NCI-H1694 (cell line): Measurements from ENCODE around the gene SMIM20.
"Not testable (repeated sequence)": the region's sequence is repeated elsewhere in the genome, so short reads cannot be mapped to it uniquely, and the experiment has no call there.

ENCODE experiments used
- DNase-seq: peaks from one replicate; lab custom pipeline; 2025; lab: John Stamatoyannopoulos, UW

Gene SMIM20

GRCh38 chr4:25890571-25891485 lies 23.2 kb upstream of the SMIM20 start:
- no peak for DNase-seq

DNA sequence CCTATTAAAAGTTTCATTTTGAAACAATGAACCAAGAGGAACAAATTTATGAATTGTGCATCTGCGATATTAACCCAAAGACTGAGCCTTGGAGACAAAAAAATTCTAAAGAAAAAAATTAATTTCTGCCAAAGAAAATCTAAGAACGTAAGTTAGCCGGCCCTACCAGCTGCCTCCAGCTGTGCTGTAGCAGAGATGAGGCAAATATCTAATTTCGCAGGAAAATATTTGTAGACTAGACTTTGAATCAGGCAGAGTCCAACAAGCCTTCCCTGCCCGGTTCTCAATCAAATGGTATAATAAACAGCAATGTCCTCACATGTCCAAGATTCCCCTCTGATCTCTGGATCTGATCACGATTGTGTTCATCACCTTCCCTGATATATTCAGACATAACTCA lies 21.2 kb upstream of the SMIM20 start:
- no peak for DNase-seq

- DNase-seq: no peak
These were observed 17.1 kb upstream of the SMIM20 start for GRCh38 chr4:25896776-25897539.

- no peak for DNase-seq
These were observed 13.7 kb upstream of the SMIM20 start for GRCh38 chr4:25900310-25900709.

- DNase-seq: no peak
These were observed 13.0 kb upstream of the SMIM20 start for GRCh38 chr4:25901030-25901430.

GRCh38 chr4:25903900-25904747 lies 9.9 kb upstream of the SMIM20 start:
- no peak for DNase-seq

- DNase-seq: no peak
These were observed 9.3 kb upstream of the SMIM20 start for GRCh38 chr4:25904748-25905082.

- DNase-seq: no peak
These were observed 8.6 kb upstream of the SMIM20 start for GRCh38 chr4:25905371-25905770.

- DNase-seq: not testable (repeated sequence)
These were observed 7.9 kb upstream of the SMIM20 start for GRCh38 chr4:25906113-25906512.

DNA sequence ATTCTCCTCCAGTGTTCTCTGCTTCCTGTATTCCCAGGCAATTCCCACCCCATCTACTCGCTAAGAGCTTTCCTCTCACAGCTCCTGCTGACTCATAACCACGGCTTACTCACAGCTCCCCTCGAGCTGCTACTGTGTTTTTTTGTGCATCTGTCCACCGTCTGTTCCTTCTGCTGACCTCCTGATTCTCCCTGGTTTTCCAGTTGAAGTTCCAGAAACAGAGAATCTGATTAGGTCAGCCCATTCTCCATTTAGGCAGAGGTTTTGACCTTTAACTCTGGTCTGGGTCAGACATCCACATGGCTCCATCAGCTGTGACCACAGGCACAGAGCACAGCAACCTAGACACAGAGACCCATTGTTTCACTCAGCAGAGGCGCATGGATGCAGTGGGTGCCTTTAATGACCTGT lies 5.5 kb upstream of the SMIM20 start:
- no peak for DNase-seq

DNA sequence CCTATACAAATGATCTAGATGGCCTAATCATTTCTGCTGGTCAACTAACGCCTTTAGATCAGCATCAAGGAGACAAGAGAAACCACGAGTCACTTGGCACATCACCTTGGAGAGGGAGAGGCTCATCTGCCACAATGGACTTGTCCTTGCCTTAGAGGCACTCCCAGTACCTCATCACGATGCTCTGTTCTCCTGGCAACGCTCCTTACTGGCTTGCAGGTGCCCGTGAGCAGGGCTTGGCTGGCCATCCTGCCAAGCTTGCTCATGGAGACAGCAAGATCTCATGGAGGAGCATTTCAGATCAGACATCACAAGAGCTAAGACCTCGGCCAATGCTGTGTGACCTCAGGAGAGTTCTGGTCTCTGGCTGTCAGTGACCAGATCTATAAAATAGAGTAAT lies 2.7 kb upstream of the SMIM20 start:
- DNase-seq: no peak

DNA sequence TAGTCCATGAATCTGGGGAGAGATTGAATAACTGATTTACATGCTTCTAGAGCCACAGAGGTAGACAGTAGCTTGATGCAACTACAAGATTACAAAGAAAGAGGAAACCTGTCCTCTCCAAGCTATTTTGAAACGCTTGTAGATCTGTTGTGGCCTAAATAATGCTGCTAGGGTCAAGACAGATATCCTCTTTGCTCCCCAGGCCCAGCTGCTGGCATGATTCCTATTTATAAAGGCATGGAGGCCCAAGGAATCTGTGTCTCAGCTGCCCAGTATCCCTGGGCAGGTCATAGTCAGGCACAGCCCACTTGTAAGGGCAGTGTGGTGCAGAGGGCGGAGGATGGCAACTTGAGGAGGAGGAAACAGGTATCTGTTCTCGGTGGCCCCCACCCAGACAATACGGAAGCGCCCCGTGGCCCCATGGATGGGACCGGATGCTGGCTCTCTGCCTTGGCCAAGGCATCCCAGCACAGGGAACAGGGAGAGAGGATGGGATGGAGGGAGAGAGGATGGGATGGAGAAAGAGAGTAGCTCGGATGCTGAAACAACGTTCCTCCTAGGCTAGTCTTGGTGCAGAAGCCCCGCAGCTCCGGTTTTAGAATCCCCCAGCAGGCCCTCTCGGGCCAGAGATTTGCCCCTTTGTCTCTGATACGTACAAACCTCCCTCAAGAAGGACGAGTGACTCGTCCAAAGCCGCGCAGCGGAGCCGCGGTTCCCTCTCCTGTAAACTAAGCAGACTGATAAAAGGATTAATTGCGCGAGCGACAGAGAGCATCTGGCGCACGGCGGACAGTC lies 767 bp upstream of the SMIM20 start:
- no peak for DNase-seq

GRCh38 chr4:25914670-25915352 lies 791 bp downstream of the SMIM20 start:
- no peak for DNase-seq

GRCh38 chr4:25915353-25915705 lies 1.3 kb downstream of the SMIM20 start:
- no peak for DNase-seq

DNA sequence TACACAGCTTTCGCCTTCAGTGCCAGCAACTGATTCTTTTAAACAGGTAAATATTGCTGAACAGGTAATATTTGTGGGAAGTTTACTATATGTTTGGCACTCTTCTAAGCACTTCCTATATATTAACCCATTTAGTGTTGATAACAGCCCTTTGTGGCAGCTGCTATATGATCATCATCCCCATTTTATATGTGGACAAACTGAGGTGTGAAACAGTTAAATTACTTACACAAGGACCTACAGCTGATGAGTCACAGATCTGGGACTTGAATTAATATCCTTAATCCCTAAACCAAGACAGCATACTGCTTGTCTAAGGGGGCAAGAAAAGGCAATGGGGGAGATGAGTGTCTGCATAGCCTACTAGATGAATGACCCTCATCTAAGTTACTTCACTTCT lies 2.9 kb downstream of the SMIM20 start:
- no peak for DNase-seq

DNA sequence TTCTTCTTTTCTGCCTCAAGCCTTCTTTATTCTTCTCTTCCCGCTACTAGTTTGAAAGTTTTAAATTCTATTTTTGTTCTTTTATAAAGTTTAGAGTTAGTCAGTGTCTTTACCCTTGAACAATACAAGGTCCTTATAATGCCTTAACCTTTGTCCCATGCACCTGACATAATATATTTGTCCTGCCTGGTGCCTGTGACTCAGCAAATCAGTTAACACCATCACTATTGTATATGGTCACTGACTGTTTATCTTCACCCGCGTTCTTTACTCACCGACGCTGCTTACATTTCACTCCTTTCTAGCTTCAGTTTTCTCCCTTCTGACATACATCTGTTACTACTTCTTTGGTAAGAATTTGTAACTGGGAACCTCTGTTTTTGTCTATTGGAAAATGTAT lies 5.7 kb downstream of the SMIM20 start:
- DNase-seq: no peak

DNA sequence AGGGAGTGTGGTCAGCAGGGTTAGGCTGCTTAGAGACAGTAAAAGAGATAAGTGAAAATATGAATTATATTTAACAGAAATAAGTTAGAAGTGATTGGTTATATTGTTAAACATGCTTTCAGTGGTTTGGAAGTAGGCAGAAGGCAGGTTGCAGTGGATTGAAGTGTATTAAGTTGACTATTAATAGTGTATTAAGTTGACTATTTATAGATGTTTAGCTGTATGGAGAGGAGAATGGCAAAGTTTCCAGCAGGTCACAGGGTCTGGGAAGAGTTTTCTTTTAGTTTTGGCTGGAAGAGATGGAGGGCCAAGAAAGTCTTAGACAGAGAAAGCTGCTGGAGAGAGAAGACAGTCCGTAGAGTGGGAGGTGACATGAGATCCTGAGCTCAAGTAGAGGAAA lies 7.9 kb downstream of the SMIM20 start:
- DNase-seq: no peak

DNA sequence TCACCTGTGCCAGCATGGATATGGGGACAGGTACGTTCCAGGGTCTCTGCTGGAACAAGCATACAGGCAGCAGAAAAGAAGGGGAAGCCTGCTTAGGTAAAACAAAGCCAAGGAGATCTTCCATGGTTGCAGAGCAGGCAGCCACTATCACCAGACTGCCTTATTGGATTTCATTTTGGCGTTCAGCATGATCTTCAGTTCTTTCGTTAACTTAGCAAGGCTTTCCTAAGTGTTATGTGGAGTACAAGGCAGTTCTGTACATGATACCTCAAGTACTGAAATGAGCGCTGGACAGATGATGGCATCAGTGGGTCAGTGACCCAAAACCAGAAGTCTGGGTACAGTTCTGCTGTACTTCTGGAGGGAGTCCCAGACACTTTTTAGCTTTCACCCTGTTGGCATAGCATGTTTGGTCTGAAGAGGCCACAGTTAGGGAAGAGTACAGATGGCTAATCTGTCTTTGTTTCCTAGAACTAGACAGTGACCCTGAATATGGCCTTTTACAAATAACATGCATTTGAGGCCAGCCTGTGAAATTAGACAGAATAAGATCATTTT lies 8.9 kb downstream of the SMIM20 start:
- no peak for DNase-seq

DNA sequence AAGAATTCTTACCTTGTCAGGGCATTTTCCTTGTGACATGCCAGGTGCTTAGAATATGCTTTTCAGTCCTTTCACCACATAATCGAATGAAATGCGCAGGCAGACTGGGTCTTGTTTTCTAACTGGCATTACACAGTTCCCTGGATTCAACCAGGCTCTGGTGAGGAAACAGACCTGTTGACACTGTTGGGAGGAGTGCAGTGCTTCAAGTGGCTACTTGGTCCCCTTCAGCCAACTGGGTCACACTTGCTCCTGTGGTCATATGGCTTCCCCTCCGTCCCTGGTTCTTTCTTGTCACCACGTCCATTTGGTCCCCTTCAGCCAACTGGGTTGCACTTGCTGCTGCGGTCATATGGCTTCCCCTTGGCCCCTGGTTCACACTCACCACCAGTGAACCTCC lies 9.7 kb downstream of the SMIM20 start:
- DNase-seq: no peak

DNA sequence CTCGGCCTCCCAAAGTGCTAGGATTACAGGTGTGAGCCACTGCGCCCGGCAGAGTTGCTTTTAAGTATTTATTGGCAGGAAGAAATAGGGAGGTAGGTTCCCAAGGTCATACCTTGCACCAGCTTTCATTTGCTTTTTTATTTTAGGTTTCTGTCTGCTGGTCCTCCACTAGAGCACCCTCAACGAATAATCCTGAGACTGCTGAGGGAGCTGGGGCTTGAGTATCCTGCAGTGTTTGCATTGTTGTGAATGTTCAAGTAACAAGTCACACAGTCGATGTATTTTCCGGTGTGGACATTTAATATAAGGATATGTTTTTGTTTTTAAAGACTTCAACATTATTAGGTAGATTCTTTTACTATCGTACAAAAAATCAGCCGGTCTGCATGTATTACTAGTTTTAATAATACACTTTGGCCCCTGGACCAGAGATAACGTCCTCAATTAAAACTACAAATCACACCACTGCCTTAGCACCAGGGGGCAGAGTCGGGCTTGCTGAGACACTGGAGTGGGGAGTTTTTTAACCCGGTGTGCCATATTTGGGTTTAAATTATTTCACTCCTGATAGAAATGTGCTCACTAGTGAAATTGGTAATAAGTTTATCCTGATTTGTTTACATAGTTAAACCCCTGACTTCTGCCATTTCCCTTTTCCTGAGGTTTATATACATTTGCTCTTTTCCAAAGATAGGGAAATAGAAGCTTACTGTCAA lies 11.6 kb downstream of the SMIM20 start:
- DNase-seq: no peak
